GM19438 (cell line): ENCODE measurements around the gene PAGR1.
A peak's percentile ranks its signal among the peaks of the same experiment; 100 is the strongest.
"Not testable (repeated sequence)": the region's sequence is repeated elsewhere in the genome, so short reads cannot be mapped to it uniquely, and the experiment has no call there.

ENCODE experiments used
- ATAC-seq: cut with Tn5 transposase; IDR thresholded peaks from one replicate; pipeline ENCODE4 v1.9.1; 2021; ENCODE audit warnings: low read depth; ENCODE audit not compliant: unreplicated experiment

PAGR1 gene

GRCh38 chr16:29862383-29862883 is 46.5 kb downstream of the PAGR1 start:
- ATAC-seq, result no peak

GRCh38 chr16:29862884-29863668 is 47.1 kb downstream of the PAGR1 start, which contains the start of gene CDIPT:
Gene CDIPT (minus strand): TSS chr16:29863226. CDS start chr16:29862857, 369 bp downstream.
- peak; percentile 88 for ATAC-seq

DNA sequence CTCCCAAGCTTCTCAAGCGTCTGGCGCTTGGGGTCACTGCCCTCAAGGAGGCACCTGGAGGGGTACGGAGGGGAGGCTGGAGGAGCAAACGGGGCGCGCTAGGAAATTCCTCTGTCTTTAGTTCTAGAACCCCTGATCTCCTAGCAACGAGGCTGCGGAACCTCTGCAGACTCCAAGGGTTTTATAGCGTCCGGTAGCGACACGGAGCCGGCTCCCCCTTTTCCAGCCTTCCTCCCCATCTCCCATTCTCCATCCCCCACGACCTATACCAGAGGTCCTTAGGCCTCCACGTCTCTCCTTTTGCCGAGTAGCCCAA is 47.7 kb downstream of the PAGR1 start:
- ATAC-seq, result no peak

DNA sequence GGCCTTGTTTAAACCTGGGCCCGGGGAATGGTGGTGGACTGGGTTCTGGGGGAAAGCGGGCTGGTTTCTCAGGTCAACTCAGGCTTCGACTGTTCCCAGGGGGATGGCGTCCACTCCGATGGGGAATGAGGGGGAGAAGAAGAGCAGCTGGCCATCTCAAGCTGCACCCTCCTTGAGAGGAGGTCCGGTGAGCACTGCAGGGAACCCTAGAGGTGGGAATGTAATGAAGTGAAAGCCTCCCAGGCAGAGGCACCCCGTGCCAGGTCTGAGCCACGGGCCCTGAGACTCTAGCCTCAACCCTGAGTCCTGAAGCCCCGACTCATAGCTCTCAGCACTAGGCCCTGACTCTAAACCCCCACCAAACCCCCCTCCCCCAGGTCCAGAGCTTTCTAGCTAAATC is 48.3 kb downstream of the PAGR1 start:
- ATAC-seq, result no peak

DNA sequence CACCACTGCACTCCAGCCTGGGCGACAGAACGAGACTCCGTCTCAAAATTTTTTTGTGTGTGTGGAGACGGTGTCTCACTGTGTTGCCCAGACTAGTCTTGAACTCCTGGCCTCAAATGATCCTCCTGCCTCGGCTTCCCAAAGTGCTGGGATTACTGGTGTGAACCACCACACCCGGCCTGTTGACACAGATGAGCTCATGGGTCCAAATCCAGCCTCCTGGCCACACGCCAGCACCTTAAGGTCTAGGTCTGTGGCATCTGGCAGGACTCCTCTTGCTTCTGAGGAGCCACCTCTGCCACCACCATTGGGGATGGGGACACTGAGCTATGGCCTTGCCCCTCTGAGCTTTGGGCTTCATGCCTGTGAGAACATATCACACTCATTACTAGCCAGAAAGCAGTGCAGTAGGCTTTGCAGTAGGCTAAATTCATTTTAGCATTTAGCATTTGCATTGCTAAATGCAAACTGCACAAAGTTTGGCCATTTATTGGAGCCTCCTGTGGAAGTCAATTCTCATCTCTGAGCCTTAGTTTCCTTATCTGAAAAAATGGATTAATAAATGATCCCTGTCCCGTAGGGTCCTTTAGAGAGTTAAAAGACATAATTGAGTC is 52.6 kb downstream of the PAGR1 start:
- no peak for ATAC-seq

- ATAC-seq, result not testable (repeated sequence)
These were observed 53.1 kb downstream of the PAGR1 start for GRCh38 chr16:29869067-29869466.
